ENCODE results near the gene ANKRD27. TPM values are rescaled to one million over a fixed set of nuclear protein-coding genes. Genes with fewer than 3 reads are reported as not detected.
"Not testable (repeated sequence)": the region's sequence is repeated elsewhere in the genome, so short reads cannot be mapped to it uniquely, and the experiment has no call there.

ANKRD27 gene
- total RNA-seq, 2 experiments from 2014 or later: 16.5 to 17.6 TPM

DNA sequence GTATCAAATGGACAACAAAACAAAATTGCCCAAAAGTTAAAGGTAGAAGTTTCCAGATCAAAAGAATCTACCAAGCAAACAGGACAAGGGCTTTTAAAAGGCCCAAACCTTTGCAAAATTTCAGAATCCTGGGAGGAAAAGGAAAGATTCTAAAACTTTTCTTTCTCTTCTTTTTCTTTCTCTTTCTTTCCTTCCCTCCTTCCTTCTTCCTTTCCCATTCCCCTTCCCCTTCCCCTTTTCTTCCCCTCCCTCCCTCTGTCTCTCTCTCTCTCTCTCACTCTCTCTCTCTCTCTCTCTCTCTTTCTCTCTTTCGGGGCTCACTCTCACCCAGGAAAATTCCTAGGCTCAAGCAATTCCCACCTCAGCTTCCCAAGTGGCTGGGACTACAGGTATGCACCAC, 98.2 kb downstream of the ANKRD27 start:
- Histone ChIP-seq H3K4me1 (ENCODE audit: insufficient read depth, low read length) (peaks cover 21% of the 10 kb centered on the region), H3K4me3 (ENCODE audit: low read length) (no peak overlapping the region), H3K27ac (ENCODE audit: low read depth in 1 of 2, low read length in 2 of 2) (no peak overlapping the region), H3K9me3 (ENCODE audit: control insufficient read depth in 1 of 2, insufficient read depth in 1 of 2, low read length in 2 of 2) (no peaks in the 10 kb centered on the region), H3K27me3 (ENCODE audit: control insufficient read depth in 1 of 2, insufficient read depth in 2 of 2, low read length in 2 of 2) (peaks cover 0 to 5% of the 10 kb centered on the region in 2 experiments), H3K36me3 (ENCODE audit: insufficient read depth, low read length) (no peaks in the 10 kb centered on the region)
- H3K27ac Mint-ChIP-seq: no peak overlapping the region
- no peak for TF ChIP-seq CTCF (IDR thresholded peaks at IDR 0.05)
- H3K9me3 Mint-ChIP-seq: no peaks in the 10 kb centered on the region
- H3K4me3 Mint-ChIP-seq: no peak overlapping the region
- intact Hi-C loops (cut with DNase I, micrococcal nuclease): loop anchor here in 1 of 2 experiments (5.0 kb wide), 2 partner anchors 796 to 1224 kb away; partner anchors contain the start of gene CEBPG
- CTCF ChIA-PET: no interaction called here
- peaks cover 21% of the 10 kb centered on the region for H3K4me1 Mint-ChIP-seq (ENCODE audit: low read depth)
- H3K36me3 Mint-ChIP-seq (ENCODE audit: low read depth): no peaks in the 10 kb centered on the region
- DNase-seq (no peak), ATAC-seq (ENCODE audit: poor library complexity) (no peak)
- H3K27me3 Mint-ChIP-seq: peaks cover 4% of the 10 kb centered on the region
- POLR2A ChIA-PET: no interaction called here

GRCh38 chr19:32573492-32573794, 101.5 kb downstream of the ANKRD27 start:
- peaks cover 20% of the 10 kb centered on the region for H3K4me1 Mint-ChIP-seq (ENCODE audit: low read depth)
- H3K36me3 Mint-ChIP-seq (ENCODE audit: low read depth): no peaks in the 10 kb centered on the region
- H3K4me3 Mint-ChIP-seq: peak overlapping the region; percentile 58
- Histone ChIP-seq H3K9me3 (ENCODE audit: control insufficient read depth in 1 of 2, insufficient read depth in 1 of 2, low read length in 2 of 2) (no peaks in the 10 kb centered on the region), H3K4me1 (ENCODE audit: insufficient read depth, low read length) (peaks cover 10% of the 10 kb centered on the region), H3K27ac (ENCODE audit: low read depth in 1 of 2, low read length in 2 of 2) (no peak overlapping the region), H3K27me3 (ENCODE audit: control insufficient read depth in 1 of 2, insufficient read depth in 2 of 2, low read length in 2 of 2) (peaks cover 9 to 13% of the 10 kb centered on the region in 2 experiments), H3K36me3 (ENCODE audit: insufficient read depth, low read length) (no peaks in the 10 kb centered on the region), H3K4me3 (ENCODE audit: low read length) (no peak overlapping the region)
- DNase-seq: no peak
- H3K9me3 Mint-ChIP-seq: no peaks in the 10 kb centered on the region
- H3K27ac Mint-ChIP-seq: no peak overlapping the region
- ChIA-PET CTCF (no interaction called here), POLR2A (interaction anchor here (0.6 to 1.7 kb wide), 2 partner anchors 7 to 105 kb away, joined by 3 to 6 read pairs; partner anchors contain the start of gene PDCD5)
- intact Hi-C loops (cut with DNase I, micrococcal nuclease): loop anchor here (5.0 kb wide), 2 partner anchors 1891 to 1906 kb away; no protein-coding TSS in a partner anchor
- TF ChIP-seq CTCF (IDR thresholded peaks at IDR 0.05): no peak
- peaks cover 17% of the 10 kb centered on the region for H3K27me3 Mint-ChIP-seq
- no peak for ATAC-seq (ENCODE audit: poor library complexity)

- H3K27ac ChIP-seq (ENCODE audit: low read depth in 1 of 2, low read length in 2 of 2); H3K36me3 ChIP-seq (ENCODE audit: insufficient read depth, low read length); H3K9me3 Mint-ChIP-seq; H3K4me1 ChIP-seq (ENCODE audit: insufficient read depth, low read length); H3K36me3 Mint-ChIP-seq (ENCODE audit: low read depth); CTCF ChIA-PET; H3K9me3 ChIP-seq (ENCODE audit: control insufficient read depth in 1 of 2, insufficient read depth in 1 of 2, low read length in 2 of 2): not testable (repeated sequence)
- H3K27me3 ChIP-seq (ENCODE audit: control insufficient read depth in 1 of 2, insufficient read depth in 2 of 2, low read length in 2 of 2): peaks cover 9 to 13% of the 10 kb centered on the region in 2 experiments
- intact Hi-C loops (cut with DNase I, micrococcal nuclease): loop anchor here (5.0 kb wide), 2 partner anchors 1891 to 1906 kb away; no protein-coding TSS in a partner anchor
- peak overlapping the region; percentile 38 for H3K4me3 ChIP-seq (ENCODE audit: low read length)
- POLR2A ChIA-PET: interaction anchor here (0.6 to 1.7 kb wide), 2 partner anchors 8 to 104 kb away, joined by 3 to 6 read pairs; partner anchors contain the start of gene PDCD5
- H3K4me1 Mint-ChIP-seq (ENCODE audit: low read depth): peaks cover 20% of the 10 kb centered on the region
- DNase-seq (peak in 2 of 14 experiments; percentile 2 to 9), ATAC-seq (ENCODE audit: poor library complexity) (peak; percentile 43)
- peak overlapping the region; percentile 1 for H3K27ac Mint-ChIP-seq
- peak overlapping the region; percentile 68 for H3K4me3 Mint-ChIP-seq
- peaks cover 17% of the 10 kb centered on the region for H3K27me3 Mint-ChIP-seq
Observed at GRCh38 chr19:32572700-32573491, 102.1 kb downstream of the ANKRD27 start.

GRCh38 chr19:32571471-32572075, 103.4 kb downstream of the ANKRD27 start:
- H3K4me3 ChIP-seq (ENCODE audit: low read length); H3K36me3 ChIP-seq (ENCODE audit: insufficient read depth, low read length); H3K9me3 ChIP-seq (ENCODE audit: control insufficient read depth in 1 of 2, insufficient read depth in 1 of 2, low read length in 2 of 2); POLR2A ChIA-PET; H3K9me3 Mint-ChIP-seq; H3K4me3 Mint-ChIP-seq; H3K27ac ChIP-seq (ENCODE audit: low read depth in 1 of 2, low read length in 2 of 2); H3K4me1 ChIP-seq (ENCODE audit: insufficient read depth, low read length); H3K27ac Mint-ChIP-seq; DNase-seq; H3K36me3 Mint-ChIP-seq (ENCODE audit: low read depth); ATAC-seq (ENCODE audit: poor library complexity); CTCF ChIA-PET: not testable (repeated sequence)
- intact Hi-C loops (cut with DNase I, micrococcal nuclease): loop anchor here (5.0 kb wide), 2 partner anchors 1889 to 1904 kb away; no protein-coding TSS in a partner anchor
- peaks cover 22% of the 10 kb centered on the region for H3K27me3 Mint-ChIP-seq
- peaks cover 20% of the 10 kb centered on the region for H3K4me1 Mint-ChIP-seq (ENCODE audit: low read depth)
- peaks cover 4 to 13% of the 10 kb centered on the region in 2 experiments for H3K27me3 ChIP-seq (ENCODE audit: control insufficient read depth in 1 of 2, insufficient read depth in 2 of 2, low read length in 2 of 2)

Measured in CD4-positive, alpha-beta T cell (primary cell).